ENCODE results near the gene ZNF618.

ZNF618 gene

GRCh38 chr9:113916931-113917330, 40.8 kb downstream of the ZNF618 start:
- TF ChIP-seq CTCF (conservative IDR thresholded peaks at IDR 0.05; ENCODE audit: low read depth), result no peak
- CTCF ChIA-PET, result no interaction called here

GRCh38 chr9:113918697-113919350, 42.7 kb downstream of the ZNF618 start:
- no peak for DNase-seq (ENCODE audit: low spot score)

More at GRCh38 chr9:113916931-113917330, 40.8 kb downstream of the ZNF618 start:
- H3K27ac ChIP-seq, result no peak overlapping the region
- POLR2A ChIA-PET (ENCODE audit: low non-redundant PET), result no interaction called here
- DNase-seq (ENCODE audit: low spot score), result no peak

GRCh38 chr9:113919382-113919781, 43.3 kb downstream of the ZNF618 start:
- no peak for TF ChIP-seq CTCF (conservative IDR thresholded peaks at IDR 0.05; ENCODE audit: low read depth)
- no peak overlapping the region for H3K27ac ChIP-seq
- DNase-seq (ENCODE audit: low spot score), result no peak
- ChIA-PET CTCF (no interaction called here), POLR2A (ENCODE audit: low non-redundant PET) (no interaction called here)

More at GRCh38 chr9:113918697-113919350, 42.7 kb downstream of the ZNF618 start:
- no peak for TF ChIP-seq CTCF (conservative IDR thresholded peaks at IDR 0.05; ENCODE audit: low read depth)
- POLR2A ChIA-PET (ENCODE audit: low non-redundant PET), result no interaction called here
- CTCF ChIA-PET, result interaction anchor here (0.6 kb wide), 1 partner anchor 12 kb away, joined by 3 read pairs; no protein-coding TSS in a partner anchor
- H3K27ac ChIP-seq, result no peak overlapping the region

- DNase-seq (ENCODE audit: low spot score), result no peak
- TF ChIP-seq CTCF (conservative IDR thresholded peaks at IDR 0.05; ENCODE audit: low read depth), result no peak
- ChIA-PET POLR2A (ENCODE audit: low non-redundant PET) (no interaction called here), CTCF (no interaction called here)
- H3K27ac ChIP-seq, result no peak overlapping the region
Measured at GRCh38 chr9:113919871-113920270, 43.8 kb downstream of the ZNF618 start.

GRCh38 chr9:113920872-113921271, 44.8 kb downstream of the ZNF618 start:
- no peak for TF ChIP-seq CTCF (conservative IDR thresholded peaks at IDR 0.05; ENCODE audit: low read depth)
- POLR2A ChIA-PET (ENCODE audit: low non-redundant PET), result no interaction called here
- no peak for DNase-seq (ENCODE audit: low spot score)
- CTCF ChIA-PET, result interaction anchor here (0.6 kb wide), 1 partner anchor 1871 kb away, joined by 3 read pairs; no protein-coding TSS in a partner anchor
- no peak overlapping the region for H3K27ac ChIP-seq

- CTCF ChIA-PET, result no interaction called here
- H3K27ac ChIP-seq, result no peak overlapping the region
- TF ChIP-seq CTCF (conservative IDR thresholded peaks at IDR 0.05; ENCODE audit: low read depth), result no peak
- POLR2A ChIA-PET (ENCODE audit: low non-redundant PET), result no interaction called here
- no peak for DNase-seq (ENCODE audit: low spot score)
Measured at GRCh38 chr9:113921396-113921925, 45.4 kb downstream of the ZNF618 start.
